ENCODE data around the gene THG1L.
"Not testable (repeated sequence)": the region's sequence is repeated elsewhere in the genome, so short reads cannot be mapped to it uniquely, and the experiment has no call there.

Gene THG1L

DNA sequence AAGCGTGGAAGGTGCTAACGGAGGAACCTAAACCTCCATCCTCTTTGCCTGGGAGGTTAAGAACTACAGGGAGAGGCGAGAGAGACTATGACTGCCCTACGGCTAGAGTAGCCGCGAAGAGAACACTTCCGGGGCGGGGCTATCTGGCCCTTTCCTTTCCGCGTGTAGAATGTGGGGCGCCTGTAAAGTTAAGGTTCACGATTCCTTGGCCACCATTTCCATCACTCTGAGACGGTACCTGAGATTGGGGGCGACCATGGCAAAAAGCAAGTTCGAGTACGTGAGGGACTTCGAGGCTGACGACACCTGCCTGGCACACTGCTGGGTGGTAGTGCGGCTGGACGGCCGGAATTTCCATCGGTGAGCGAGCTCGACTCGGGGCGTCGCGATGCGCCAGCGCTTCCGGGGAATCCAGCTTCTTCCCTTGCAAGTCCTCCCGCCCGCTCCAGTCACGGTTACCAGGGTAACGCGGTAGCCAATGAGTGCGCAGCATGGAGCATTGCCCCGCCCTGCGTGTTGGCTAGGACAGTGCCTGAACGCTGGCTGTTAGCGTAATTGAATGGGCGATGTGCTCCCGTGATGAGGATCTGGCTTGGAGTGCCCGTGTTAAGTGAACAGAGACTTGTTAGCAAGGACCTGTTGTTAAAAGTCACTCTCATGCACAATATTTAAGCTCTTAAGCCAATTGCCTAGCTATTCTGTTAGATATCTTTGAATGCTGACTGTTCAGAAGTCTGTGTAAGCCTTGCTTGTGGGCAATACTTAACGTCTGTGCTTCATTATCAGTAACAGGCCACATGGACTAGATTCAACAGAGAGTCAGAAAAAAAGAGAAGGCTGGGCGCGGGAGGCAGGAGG, at the start of gene THG1L:
TSS of gene THG1L (plus strand) at position 149 of the 858 bp plus-strand sequence. CDS start at position 170, 21 bp downstream.
- peak; percentile 100 for DNase-seq (ENCODE audit: low spot score)

DNA sequence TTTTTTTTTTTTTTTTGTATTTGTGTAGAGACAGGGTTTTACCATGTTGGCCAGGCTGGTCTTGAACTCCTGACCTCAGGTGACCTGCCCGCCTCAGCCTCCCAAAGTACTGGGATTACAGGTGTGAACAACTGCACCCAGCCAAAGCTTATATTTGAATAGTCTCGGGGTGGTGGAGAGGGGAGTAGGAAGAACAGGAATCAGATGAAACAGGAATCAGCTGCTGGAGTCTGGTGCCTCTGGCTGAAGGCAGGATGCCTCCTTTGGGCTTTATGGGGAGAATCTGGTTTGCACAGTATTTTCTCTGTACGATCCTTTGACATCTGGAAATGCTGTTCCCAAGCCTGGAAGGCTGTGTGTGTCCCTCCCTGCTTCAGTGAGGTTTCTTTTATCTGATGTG, 49.0 kb upstream of the THG1L start:
- no peak for DNase-seq (ENCODE audit: low spot score)

DNA sequence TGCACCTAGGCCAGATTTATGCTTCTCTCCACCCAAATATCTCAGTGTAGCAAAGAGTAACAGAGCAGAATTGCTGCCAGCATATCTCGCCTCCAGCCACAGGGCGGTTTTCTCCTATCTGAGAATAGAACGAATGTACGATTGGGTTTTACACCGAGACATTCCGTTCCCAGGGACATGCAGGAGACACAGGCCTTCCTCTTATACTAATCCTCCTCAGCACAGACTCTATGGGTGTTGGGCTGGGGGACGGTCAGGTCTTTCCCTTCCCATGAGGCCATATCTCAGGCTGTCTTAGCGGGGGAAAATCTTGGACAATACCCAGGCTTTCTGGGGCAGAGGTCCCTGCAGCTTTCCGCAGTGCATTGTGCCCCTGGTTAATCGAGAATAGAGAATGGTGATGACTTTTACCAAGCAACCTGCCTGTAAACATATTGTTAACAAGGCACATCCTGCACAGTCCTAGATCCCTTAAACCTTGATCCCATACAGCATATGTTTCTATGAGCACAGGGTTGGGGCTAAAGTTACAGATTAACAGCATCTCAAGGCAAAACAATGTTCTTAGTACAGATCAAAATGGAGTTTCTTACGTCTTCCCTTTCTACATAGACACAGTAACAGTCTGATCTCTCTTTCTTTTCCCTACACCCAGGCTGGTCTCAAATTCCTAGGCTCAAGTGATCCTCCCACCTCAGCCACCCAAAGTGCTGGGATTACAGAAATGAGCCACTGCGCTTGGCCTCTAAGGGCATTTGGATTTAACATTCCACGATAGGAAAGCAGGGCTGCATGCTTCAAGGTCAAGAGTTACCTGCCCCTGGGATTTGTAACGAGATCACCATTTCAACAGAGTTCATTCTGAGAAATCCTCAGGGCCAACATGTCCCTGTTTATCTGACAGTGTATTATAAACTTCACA, 44.7 kb upstream of the THG1L start:
- DNase-seq (ENCODE audit: low spot score): not testable (repeated sequence)

- DNase-seq (ENCODE audit: low spot score): no peak
These were observed 44.0 kb upstream of the THG1L start for GRCh38 chr5:157687198-157687554.

DNA sequence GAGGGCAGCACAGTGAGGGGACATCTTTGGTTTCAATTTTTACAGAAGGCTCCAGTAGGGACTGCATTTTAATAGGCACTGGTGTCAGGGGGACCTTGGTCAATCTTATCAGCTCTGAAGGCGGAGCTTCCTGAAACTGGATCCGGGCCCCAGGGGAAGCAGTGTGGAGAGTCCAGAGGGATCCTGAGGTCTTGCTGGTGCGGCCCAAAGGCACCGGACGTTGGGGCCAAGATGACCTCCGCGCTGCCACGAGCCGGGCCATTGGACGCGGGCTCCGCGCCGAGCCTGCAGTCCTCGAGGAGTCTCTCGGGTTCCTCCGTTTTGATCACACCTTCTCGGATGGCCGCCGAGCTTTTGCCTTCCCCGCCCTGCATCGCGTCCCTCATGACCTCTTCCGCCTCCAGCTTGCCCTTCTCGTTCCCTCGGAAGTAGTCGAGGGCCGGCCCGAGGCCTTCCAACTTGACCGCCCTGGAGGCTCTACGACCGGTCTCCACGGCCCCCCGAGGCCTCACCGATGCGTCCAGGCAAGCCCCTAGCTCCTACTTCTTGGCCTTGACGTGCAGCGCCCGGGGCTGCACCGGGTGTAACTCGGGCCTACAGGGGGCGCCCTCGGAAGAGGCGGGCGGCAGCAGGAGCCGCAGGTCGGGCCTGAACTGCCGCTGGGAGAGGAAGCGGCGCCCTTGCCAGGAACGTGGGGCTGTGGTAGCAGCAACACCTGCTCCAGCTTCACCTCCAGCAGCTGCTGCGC, 41.1 kb upstream of the THG1L start:
- no peak for DNase-seq (ENCODE audit: low spot score)

- DNase-seq (ENCODE audit: low spot score): no peak
These were observed 40.4 kb upstream of the THG1L start for GRCh38 chr5:157690690-157691433.

DNA sequence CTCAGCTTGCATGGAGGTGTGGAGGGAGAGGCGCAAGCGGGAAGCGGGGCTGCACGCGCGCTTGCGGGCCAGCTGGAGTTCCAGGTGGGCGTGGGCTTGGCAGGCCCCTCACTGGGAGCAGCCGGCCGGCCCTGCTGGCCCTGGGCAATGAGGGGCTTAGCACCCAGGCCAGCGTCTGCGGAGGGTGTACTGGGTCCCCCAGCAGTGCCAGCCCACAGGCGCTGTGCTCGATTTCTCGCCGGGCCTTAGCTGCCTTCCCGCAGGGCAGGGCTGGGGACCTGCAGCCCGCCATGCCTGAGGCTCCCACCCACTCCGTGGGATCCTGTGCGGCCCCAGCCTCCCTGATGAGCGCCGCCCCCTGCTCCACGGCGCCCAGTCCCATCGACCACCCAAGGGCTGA, 37.4 kb upstream of the THG1L start:
- DNase-seq (ENCODE audit: low spot score): not testable (repeated sequence)

GRCh38 chr5:157696154-157696553, 35.1 kb upstream of the THG1L start:
- DNase-seq (ENCODE audit: low spot score): not testable (repeated sequence)

- not testable (repeated sequence) for DNase-seq (ENCODE audit: low spot score)
These were observed 32.5 kb upstream of the THG1L start for GRCh38 chr5:157698674-157699073.

DNA sequence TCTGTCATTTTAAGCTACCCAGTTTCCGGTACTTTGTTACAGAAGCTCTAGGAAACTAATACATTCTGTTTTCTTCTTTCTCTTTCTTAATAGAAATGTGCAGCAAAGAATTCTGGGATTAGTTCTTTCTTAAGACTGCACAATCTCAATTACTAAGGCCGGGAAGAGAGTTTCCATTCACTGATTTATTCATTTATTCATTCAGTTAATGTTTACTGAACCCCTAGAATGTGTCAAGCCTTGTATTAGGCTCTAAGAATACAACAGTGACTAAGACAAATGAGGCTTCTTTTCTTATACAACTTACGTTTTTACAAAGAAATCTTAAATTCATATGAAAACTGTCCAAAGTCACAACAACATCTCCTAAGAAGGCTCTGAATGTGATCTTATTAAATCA, 27.5 kb upstream of the THG1L start:
- no peak for DNase-seq (ENCODE audit: low spot score)

DNA sequence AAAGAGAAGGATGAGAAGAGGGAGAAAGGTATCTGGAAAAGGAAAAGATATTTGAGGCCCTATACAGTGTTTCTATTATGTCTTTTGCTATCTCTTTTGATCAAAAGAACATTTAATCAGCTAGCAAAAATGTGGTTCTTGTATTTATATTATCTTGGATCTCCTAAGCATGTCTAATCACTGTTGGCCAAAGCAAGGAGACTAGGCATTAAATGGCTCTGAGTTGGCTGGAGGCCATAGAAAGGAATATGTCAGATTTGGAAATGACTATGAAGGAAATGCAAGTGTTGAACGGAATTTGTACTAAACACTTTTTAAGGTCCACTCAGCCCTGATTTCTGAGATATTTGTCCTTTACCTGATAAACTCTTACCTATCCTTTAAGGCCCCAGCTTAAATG, 22.4 kb upstream of the THG1L start:
- DNase-seq (ENCODE audit: low spot score): no peak

GRCh38 chr5:157709346-157709745, 21.9 kb upstream of the THG1L start:
- DNase-seq (ENCODE audit: low spot score): no peak

- no peak for DNase-seq (ENCODE audit: low spot score)
These were observed 20.8 kb upstream of the THG1L start for GRCh38 chr5:157710431-157710830.

DNA sequence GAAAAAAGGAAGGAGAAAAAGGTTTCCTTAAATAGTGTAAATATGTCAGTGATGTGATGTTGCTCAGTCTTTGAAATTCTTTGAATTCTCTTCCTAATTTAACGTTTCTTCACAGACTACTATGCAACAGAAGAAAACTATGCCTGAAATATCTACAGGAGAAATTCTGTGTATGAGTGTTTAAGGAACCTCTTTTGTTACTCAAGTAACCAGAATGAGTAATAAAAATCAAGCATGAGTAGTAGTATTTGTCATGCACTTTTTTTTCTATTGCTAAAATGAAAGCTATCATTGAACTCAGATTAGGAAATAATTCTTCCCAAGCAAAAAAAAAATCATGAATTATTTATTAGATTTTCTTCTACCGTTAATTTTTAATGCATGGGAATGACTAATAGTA, 20.3 kb upstream of the THG1L start:
- DNase-seq (ENCODE audit: low spot score): peak; percentile 69

GRCh38 chr5:157713830-157714595, 17.2 kb upstream of the THG1L start:
- DNase-seq (ENCODE audit: low spot score): no peak

DNA sequence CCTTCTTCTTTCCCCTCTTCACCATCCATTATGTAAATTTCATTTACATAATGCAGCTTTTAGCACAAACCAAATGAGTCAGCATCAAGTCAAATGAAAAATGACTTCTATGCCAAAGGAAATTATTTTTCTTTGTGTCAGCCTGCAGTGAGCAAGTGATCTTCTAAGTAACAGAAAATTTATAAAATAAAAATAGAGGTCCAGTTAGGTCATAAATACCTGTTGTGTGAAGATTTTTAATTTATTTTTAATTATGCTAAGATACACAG, 16.7 kb upstream of the THG1L start:
- no peak for DNase-seq (ENCODE audit: low spot score)

- DNase-seq (ENCODE audit: low spot score): peak; percentile 74
These were observed 12.7 kb upstream of the THG1L start for GRCh38 chr5:157718519-157718918.

GRCh38 chr5:157719245-157719644, 12.0 kb upstream of the THG1L start:
- no peak for DNase-seq (ENCODE audit: low spot score)

- DNase-seq (ENCODE audit: low spot score): no peak
These were observed 10.1 kb upstream of the THG1L start for GRCh38 chr5:157721159-157721558.

GRCh38 chr5:157722895-157723294, 8.3 kb upstream of the THG1L start:
- DNase-seq (ENCODE audit: low spot score): not testable (repeated sequence)

- DNase-seq (ENCODE audit: low spot score): not testable (repeated sequence)
These were observed 4.6 kb upstream of the THG1L start for GRCh38 chr5:157726607-157727006.

All from AG08395 (cell line).